Measurements from ENCODE around the gene GAP43.
"Not testable (repeated sequence)": the region's sequence is repeated elsewhere in the genome, so short reads cannot be mapped to it uniquely, and the experiment has no call there.

Gene GAP43

GRCh38 chr3:115699706-115700105 is 76.4 kb downstream of the GAP43 start:
- FAIRE-seq = no peak

GRCh38 chr3:115702598-115702997 is 79.3 kb downstream of the GAP43 start:
- FAIRE-seq = no peak

GRCh38 chr3:115704661-115705338 is 81.5 kb downstream of the GAP43 start:
- FAIRE-seq = no peak

- no peak for FAIRE-seq
Observed at GRCh38 chr3:115706311-115706829, 83.1 kb downstream of the GAP43 start.

- FAIRE-seq = no peak
Observed at GRCh38 chr3:115708540-115708939, 85.2 kb downstream of the GAP43 start.

GRCh38 chr3:115709093-115709492 is 85.8 kb downstream of the GAP43 start:
- no peak for FAIRE-seq

GRCh38 chr3:115709931-115710330 is 86.6 kb downstream of the GAP43 start:
- no peak for FAIRE-seq

GRCh38 chr3:115710799-115711198 is 87.5 kb downstream of the GAP43 start:
- FAIRE-seq = no peak

GRCh38 chr3:115712871-115713270 is 89.6 kb downstream of the GAP43 start:
- FAIRE-seq = no peak

GRCh38 chr3:115713284-115713683 is 90.0 kb downstream of the GAP43 start:
- FAIRE-seq = no peak

GRCh38 chr3:115715241-115715745 is 92.0 kb downstream of the GAP43 start:
- FAIRE-seq = no peak

- no peak for FAIRE-seq
Observed at GRCh38 chr3:115720983-115721382, 97.7 kb downstream of the GAP43 start.

GRCh38 chr3:115725800-115726199 is 102.5 kb downstream of the GAP43 start:
- no peak for FAIRE-seq

GRCh38 chr3:115727135-115727534 is 103.8 kb downstream of the GAP43 start:
- FAIRE-seq = no peak

GRCh38 chr3:115728013-115728412 is 104.7 kb downstream of the GAP43 start:
- FAIRE-seq = no peak

GRCh38 chr3:115736341-115736740 is 113.0 kb downstream of the GAP43 start:
- FAIRE-seq = not testable (repeated sequence)

GRCh38 chr3:115741650-115742049 is 118.3 kb downstream of the GAP43 start:
- no peak for FAIRE-seq

- FAIRE-seq = not testable (repeated sequence)
Observed at GRCh38 chr3:115744516-115744915, 121.2 kb downstream of the GAP43 start.

GRCh38 chr3:115752978-115753377 is 129.7 kb downstream of the GAP43 start:
- FAIRE-seq = not testable (repeated sequence)

- no peak for FAIRE-seq
Observed at GRCh38 chr3:115758076-115758763, 134.9 kb downstream of the GAP43 start.

GRCh38 chr3:115760716-115761115 is 137.4 kb downstream of the GAP43 start:
- no peak for FAIRE-seq

- no peak for FAIRE-seq
Observed at GRCh38 chr3:115761927-115762305, 138.6 kb downstream of the GAP43 start.

GRCh38 chr3:115766587-115767482 is 143.5 kb downstream of the GAP43 start:
- FAIRE-seq = no peak
